HCT116 (cell line): Measurements from ENCODE around the gene SLC35F3.

Experiments
- ATF3 ChIP-seq: IDR thresholded peaks from 2 replicates; pipeline ENCODE4 v1.6.1; 2012
- CTCF ChIP-seq, 3 experiments: fragments of 200-600 bp in 1 of 3; sonication (generic) in 1 of 3; IDR thresholded peaks in 2 of 3; conservative IDR thresholded peaks in 1 of 3; 2 replicates each; pipeline ENCODE4 v1.5.1; 2012 to 2017; ENCODE audit warnings: low read depth in 2 of 3, low read length in 2 of 3, antibody characterized with exemption in 1 of 3, borderline replicate concordance in 1 of 3, control low read depth in 1 of 3, mild to moderate bottlenecking in 1 of 3, mixed read lengths in 1 of 3, mixed run types in 1 of 3, moderate library complexity in 1 of 3; ENCODE audit not compliant: insufficient read depth in 1 of 3
- EGR1 ChIP-seq: IDR thresholded peaks from 2 replicates; pipeline ENCODE4 v1.6.1; 2012; ENCODE audit warnings: low read depth
- EZH2phosphoT487 ChIP-seq: fragments of 200-600 bp; IDR thresholded peaks from 2 replicates; pipeline ENCODE4 v1.6.1; 2018; ENCODE audit warnings: antibody characterized with exemption, borderline replicate concordance
- POLR2A ChIP-seq: IDR thresholded peaks from 2 replicates; pipeline ENCODE4 v1.7.0; 2011; ENCODE audit warnings: borderline replicate concordance; ENCODE audit not compliant: insufficient read depth, insufficient read length; ENCODE audit errors: extremely low read depth
- POLR2AphosphoS5 ChIP-seq: IDR thresholded peaks from 2 replicates; pipeline ENCODE4 v1.6.1; 2011; ENCODE audit warnings: mild to moderate bottlenecking, low read depth, low read length, moderate library complexity
- RAD21 ChIP-seq: IDR thresholded peaks from 2 replicates; pipeline ENCODE4 v1.6.1; 2012; ENCODE audit warnings: low read depth, mild to moderate bottlenecking
- REST ChIP-seq: IDR thresholded peaks from 2 replicates; pipeline ENCODE4 v1.6.1; 2012; ENCODE audit warnings: low read depth
- SIN3A ChIP-seq: IDR thresholded peaks from 2 replicates; pipeline ENCODE4 v1.6.1; 2012; ENCODE audit warnings: low read depth
- SP1 ChIP-seq: IDR thresholded peaks from 2 replicates; pipeline ENCODE4 v1.6.1; 2012; ENCODE audit warnings: low read depth
- YY1 ChIP-seq: IDR thresholded peaks from 2 replicates; pipeline ENCODE4 v1.6.1; 2011; ENCODE audit warnings: low read length, low read depth, moderate library complexity, mild to moderate bottlenecking; ENCODE audit not compliant: insufficient replicate concordance; ENCODE audit errors: extremely low read depth
- ZFX ChIP-seq: fragments of 450-650 bp; IDR thresholded peaks from 2 replicates; pipeline ENCODE4 v1.6.1; 2017

GRCh38 chr1:234208351-234208750 is 303.9 kb downstream of the SLC35F3 start:
- TF ChIP-seq POLR2AphosphoS5: no peak
- TF ChIP-seq CTCF (IDR thresholded peaks at IDR 0.05 in 2 of 3, conservative IDR thresholded peaks at IDR 0.05 in 1 of 3; ENCODE audit: borderline replicate concordance in 1 of 3, insufficient read depth in 1 of 3, low read depth in 2 of 3, low read length in 2 of 3): no peak
- TF ChIP-seq RAD21: no peak
- TF ChIP-seq SIN3A: no peak
- no peak for TF ChIP-seq POLR2A
- TF ChIP-seq ZFX: no peak
- TF ChIP-seq SP1: no peak
- no peak for TF ChIP-seq YY1
- TF ChIP-seq EGR1: no peak
- no peak for TF ChIP-seq ATF3
- no peak for TF ChIP-seq EZH2phosphoT487
- TF ChIP-seq REST: no peak
